ENCODE data around the gene GFRA3.

DNA sequence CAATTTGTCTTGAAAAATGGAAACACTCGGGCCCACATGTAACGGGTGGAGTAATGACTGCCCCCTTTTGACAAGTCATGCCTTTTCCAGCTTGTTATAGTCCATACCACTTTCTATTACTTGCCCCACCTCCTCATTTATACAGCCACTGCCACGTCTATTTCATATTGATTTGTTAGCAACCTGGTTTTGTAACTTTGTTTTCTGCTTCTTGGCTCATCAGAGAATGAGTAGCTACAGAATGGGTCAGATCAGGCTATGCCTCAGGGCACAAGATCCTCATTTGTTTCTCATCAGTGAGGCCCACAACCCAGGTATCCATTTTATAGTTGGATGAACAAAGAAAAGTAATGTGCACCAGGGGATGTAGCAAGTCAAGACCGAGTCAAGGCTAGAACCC, 1.7 kb downstream of the GFRA3 start:
- TF ChIP-seq, protein P1, sequence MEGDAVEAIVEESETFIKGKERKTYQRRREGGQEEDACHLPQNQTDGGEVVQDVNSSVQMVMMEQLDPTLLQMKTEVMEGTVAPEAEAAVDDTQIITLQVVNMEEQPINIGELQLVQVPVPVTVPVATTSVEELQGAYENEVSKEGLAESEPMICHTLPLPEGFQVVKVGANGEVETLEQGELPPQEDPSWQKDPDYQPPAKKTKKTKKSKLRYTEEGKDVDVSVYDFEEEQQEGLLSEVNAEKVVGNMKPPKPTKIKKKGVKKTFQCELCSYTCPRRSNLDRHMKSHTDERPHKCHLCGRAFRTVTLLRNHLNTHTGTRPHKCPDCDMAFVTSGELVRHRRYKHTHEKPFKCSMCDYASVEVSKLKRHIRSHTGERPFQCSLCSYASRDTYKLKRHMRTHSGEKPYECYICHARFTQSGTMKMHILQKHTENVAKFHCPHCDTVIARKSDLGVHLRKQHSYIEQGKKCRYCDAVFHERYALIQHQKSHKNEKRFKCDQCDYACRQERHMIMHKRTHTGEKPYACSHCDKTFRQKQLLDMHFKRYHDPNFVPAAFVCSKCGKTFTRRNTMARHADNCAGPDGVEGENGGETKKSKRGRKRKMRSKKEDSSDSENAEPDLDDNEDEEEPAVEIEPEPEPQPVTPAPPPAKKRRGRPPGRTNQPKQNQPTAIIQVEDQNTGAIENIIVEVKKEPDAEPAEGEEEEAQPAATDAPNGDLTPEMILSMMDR (IDR thresholded peaks at IDR 0.05; ENCODE audit: insufficient read depth, low read depth, low read length), result no peak
- TF ChIP-seq EZH2 (IDR thresholded peaks at IDR 0.05; ENCODE audit: insufficient read depth, low read length), result no peak

Measured in astrocyte (in vitro differentiated cells and primary cell).